GM11168 (cell line): Measurements from ENCODE around the gene ARL4C.

Source experiments
- in situ Hi-C: fragments of 300-500 bp; cut with MboI; formaldehyde crosslinking; loops from one replicate; pipeline ENCODE4 v1.12.0; 2022; ENCODE audit warnings: low sequenced_read_pairs; ENCODE audit not compliant: unreplicated experiment

ARL4C gene

GRCh38 chr2:234502285-234502918, 5.5 kb upstream of the ARL4C start:
- in situ Hi-C loops, result no loop called here

GRCh38 chr2:234500394-234501006, 3.6 kb upstream of the ARL4C start:
- in situ Hi-C loops, result no loop called here

GRCh38 chr2:234497594-234498235, 834 bp upstream of the ARL4C start:
- in situ Hi-C loops, result loop anchor here (10.0 kb wide), 1 partner anchor 353 kb away; no protein-coding TSS in a partner anchor

DNA sequence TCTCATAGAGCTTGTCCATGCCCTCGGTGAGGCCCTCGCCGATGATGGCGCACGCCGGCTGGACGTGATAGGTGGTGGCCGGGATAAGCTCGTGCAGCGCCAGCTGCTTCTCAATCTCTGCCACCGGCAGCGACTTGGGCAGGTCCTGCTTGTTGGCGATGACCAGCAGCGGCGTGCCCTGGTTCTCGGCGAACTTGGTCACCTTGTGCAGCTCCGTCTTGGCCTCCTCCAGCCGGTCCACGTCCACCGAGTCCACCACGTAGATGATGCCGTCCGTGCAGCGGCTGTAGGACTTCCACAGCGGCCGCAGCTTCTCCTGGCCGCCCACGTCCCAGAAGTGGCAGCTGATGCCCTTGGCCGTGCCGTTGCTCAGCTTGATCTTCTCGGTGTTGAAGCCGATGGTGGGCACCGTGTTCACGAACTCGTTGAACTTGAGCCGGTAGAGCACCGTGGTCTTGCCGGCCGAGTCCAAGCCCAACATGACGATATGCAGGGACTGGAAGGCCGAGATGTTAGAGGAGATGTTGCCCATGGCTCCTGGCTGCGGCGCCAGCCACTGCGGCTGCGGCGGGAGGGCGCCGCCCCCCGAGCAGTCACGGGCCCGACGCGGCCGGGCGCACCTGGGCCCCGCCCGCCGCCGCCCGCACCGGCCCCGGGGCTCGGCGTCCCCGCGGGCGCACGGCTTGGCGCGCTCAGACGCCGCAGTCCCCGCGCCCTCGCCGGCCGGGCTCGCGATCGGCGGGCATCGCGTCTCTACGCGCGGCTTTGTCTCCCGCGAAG, 636 bp downstream of the ARL4C start:
- in situ Hi-C loops, result loop anchor here (10.0 kb wide), 1 partner anchor 351 kb away; no protein-coding TSS in a partner anchor

- in situ Hi-C loops, result loop anchor here (10.0 kb wide), 1 partner anchor 351 kb away; no protein-coding TSS in a partner anchor
These were observed 1.4 kb downstream of the ARL4C start for GRCh38 chr2:234495251-234496054.

DNA sequence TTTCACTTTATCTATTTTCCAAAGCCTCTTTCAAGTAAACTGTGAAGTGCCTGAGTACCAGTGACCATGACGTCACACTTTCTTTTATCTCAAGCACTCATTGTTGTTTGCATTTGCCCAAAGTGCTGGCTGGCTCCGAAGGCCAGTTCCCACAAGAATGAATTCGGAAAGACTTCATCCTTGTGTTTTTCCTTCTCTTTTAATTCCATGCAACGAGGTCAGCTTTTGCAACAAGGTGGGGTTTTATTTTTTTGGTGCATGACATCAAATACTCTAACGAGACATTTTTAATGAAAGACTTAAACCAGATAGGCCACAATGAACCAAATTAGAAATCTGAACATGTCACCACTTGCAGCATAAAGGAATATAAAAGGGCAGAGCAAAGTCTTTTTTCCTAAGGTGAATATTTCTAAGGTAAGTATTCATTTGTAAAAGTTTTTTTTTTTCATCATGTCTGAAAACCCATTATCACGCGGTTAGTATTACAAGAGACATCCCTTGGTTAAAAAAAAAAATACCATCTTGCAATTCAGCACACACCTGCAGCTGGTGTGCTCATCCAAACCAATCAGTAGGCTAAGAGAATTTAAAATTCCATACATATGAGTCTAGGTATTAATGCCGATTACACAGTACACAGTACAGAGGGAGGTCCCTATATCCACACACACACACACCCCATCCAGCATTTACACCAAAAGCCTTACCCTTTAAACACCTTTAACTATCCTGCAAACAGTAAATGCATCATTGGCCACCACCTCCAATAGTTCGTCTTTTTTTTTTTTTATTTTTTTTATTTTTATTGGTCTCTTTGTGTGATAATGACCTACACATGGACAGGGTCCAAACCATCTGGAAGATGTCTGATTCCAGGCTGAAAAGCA, 2.3 kb downstream of the ARL4C start:
- in situ Hi-C loops, result loop anchor here (5.0 to 10.0 kb wide), 3 partner anchors 57 to 350 kb away; no protein-coding TSS in a partner anchor

DNA sequence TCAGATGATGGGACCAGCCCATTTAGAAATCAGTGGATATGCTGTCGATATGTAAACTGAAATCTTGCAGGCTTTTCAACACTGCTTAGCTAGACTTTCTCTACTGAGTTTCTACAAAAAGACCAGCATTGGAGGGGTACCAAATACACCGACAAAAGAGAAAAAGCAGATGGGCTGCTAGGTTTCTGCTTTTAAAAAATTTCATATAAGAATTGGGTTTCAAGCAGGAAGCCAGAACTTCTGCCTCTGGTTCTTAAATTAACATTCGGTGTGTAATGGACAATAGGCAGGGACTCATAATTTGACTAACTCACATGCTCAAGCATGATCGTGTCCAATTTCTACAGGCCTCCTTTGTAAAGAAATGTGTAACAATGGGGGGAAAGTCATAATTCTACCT, 3.1 kb downstream of the ARL4C start:
- in situ Hi-C loops, result loop anchor here (5.0 to 10.0 kb wide), 3 partner anchors 56 to 349 kb away; no protein-coding TSS in a partner anchor

GRCh38 chr2:234492717-234493485, 4.0 kb downstream of the ARL4C start:
- in situ Hi-C loops, result loop anchor here (5.0 to 10.0 kb wide), 3 partner anchors 56 to 348 kb away; no protein-coding TSS in a partner anchor

DNA sequence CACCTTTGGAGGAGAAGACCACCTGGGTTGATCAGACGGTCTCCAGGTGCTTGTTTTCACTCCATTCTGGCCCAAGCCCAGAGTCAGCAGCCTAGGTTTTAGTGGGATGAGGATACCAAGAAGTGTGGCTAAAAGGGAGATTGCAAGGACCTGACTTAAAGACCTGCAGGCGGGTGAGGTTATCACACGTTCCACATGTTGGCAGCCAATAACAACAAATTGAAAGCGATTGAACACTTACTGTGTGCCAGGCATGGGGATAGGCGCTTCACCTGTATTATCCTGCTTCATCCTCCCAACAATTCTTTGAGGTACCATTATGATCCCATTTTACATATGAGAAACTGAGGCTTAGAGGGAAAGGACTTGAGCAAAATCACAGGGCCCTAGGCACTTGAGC, 5.0 kb downstream of the ARL4C start:
- in situ Hi-C loops, result loop anchor here (5.0 to 10.0 kb wide), 3 partner anchors 55 to 347 kb away; no protein-coding TSS in a partner anchor

DNA sequence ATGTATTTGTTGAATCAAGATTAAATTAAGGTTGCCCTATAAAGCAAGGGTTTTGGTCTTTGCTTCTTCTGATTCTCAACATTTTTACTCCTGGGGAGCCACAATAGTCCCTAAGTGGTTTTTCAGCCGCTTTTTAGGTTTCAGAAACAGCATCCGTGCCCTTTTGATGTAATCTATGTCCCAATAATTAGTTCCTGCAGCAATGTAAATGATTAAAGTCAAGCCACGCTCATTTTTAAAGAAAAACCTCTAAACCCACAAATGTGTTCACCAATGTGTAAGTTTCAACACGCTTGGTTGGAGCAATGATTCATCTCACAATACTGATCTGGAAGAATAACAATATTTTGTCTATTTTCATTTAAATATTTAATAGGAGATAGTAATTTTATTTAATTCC, 5.6 kb downstream of the ARL4C start:
- in situ Hi-C loops, result loop anchor here (5.0 to 10.0 kb wide), 3 partner anchors 54 to 346 kb away; no protein-coding TSS in a partner anchor

GRCh38 chr2:234490271-234491091, 6.4 kb downstream of the ARL4C start:
- in situ Hi-C loops, result loop anchor here (5.0 to 10.0 kb wide), 3 partner anchors 53 to 346 kb away; no protein-coding TSS in a partner anchor

- in situ Hi-C loops, result no loop called here
These were observed 7.9 kb downstream of the ARL4C start for GRCh38 chr2:234488913-234489451.

DNA sequence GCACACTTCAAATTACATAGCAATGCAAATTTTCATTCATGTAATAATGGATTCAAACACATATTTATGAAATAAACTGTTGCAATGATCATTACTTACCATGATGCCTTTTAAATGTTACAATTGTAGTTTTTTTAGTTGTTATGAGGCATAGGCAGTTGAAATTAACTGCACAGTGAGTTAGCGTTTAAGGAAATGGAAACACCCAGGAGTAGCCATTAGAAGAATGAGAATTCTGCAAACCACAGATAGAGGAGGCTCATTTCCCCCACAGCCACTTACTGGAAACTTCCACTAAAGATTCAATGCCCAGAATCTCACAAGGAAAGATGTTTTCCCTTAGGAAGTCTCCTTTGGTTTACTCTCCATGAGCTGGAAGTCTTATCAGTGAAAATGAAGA, 8.4 kb downstream of the ARL4C start:
- in situ Hi-C loops, result no loop called here

DNA sequence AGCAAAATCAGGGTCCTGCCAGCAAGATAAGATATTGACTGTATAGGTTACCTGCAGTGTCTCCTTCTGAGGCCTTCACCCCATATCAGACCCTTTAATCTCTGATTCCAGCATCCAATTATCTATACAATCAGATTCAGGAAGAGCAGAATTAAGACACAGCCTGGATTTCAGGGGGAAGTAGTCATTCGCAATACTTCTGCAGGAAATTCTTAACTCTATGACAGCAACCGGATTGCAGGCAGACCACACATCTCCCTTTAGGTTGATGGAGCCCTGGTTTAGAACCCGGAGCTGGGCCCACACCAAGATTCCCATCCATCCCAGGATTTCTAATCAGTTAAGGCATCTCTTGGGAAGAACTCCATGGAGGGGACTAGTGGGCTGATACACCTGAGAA, 9.5 kb downstream of the ARL4C start:
- in situ Hi-C loops, result no loop called here

GRCh38 chr2:234483568-234484251, 13.2 kb downstream of the ARL4C start:
- in situ Hi-C loops, result no loop called here

- in situ Hi-C loops, result no loop called here
These were observed 15.6 kb downstream of the ARL4C start for GRCh38 chr2:234481301-234481700.
